ENCODE data around the gene KRT16.
"Not testable (repeated sequence)": the region's sequence is repeated elsewhere in the genome, so short reads cannot be mapped to it uniquely, and the experiment has no call there.

GRCh38 chr17:41640596-41640995 is 28.0 kb upstream of the KRT16 start:
- not testable (repeated sequence) for TF ChIP-seq CTCF, POLR2A (IDR thresholded peaks at IDR 0.05)
